T-helper 17 cell (primary cell): ENCODE data around the gene OOSP4A. TPM values are rescaled to one million over a fixed set of nuclear protein-coding genes. Genes with fewer than 3 reads are reported as not detected.

ENCODE experiments used
- ATAC-seq: fragments of 150-1000 bp; cut with Tn5 transposase; 2 replicates; pipeline ENCODE4 v1.10.0; 2021; ENCODE audit warnings: mild to moderate bottlenecking, moderate library complexity
- DNase-seq, 3 donors: peaks; one replicate each; pipeline versions ENCODE4 v3.0.0 to v3.0.0-alpha.2; 2020 to 2021
- H3K9me3 ChIP-seq: one replicate; pipeline ENCODE4 v1.7.0; 2013; ENCODE audit warnings: low read length, mild to moderate bottlenecking; ENCODE audit not compliant: control insufficient read depth, poor library complexity, severe bottlenecking
- H3K27ac Mint-ChIP-seq: one replicate; pipeline ENCODE4 v1.8.0; 2022; ENCODE audit warnings: mild to moderate bottlenecking, moderate library complexity, mixed read lengths
- H3K27me3 Mint-ChIP-seq: one replicate; pipeline ENCODE4 v1.8.0; 2022; ENCODE audit warnings: mixed read lengths
- H3K36me3 Mint-ChIP-seq: one replicate; pipeline ENCODE4 v1.8.0; 2022; ENCODE audit warnings: low read depth, mixed read lengths
- H3K4me1 Mint-ChIP-seq: one replicate; pipeline ENCODE4 v1.8.0; 2022; ENCODE audit warnings: mild to moderate bottlenecking, mixed read lengths
- H3K4me3 Mint-ChIP-seq: one replicate; pipeline ENCODE4 v1.8.0; 2022; ENCODE audit warnings: mild to moderate bottlenecking, moderate library complexity, mixed read lengths
- total RNA-seq, 4 donors: library from RNA in 2 of 4; stranded (reverse) in 2 of 4; gene quantifications; one replicate each; pipeline ENCODE4 v1.2.3 and lab custom pipeline; 2022 to 2026

The OOSP4A gene
- total RNA-seq, 2 donors from 2014 or later: not detected

GRCh38 chr11:59992425-59992824 is 28.6 kb downstream of the OOSP4A start:
- ATAC-seq (no peak), DNase-seq (no peak)
- H3K4me1 Mint-ChIP-seq: no peaks in the 10 kb centered on the region
- H3K9me3 ChIP-seq: no peaks in the 10 kb centered on the region
- H3K36me3 Mint-ChIP-seq: no peaks in the 10 kb centered on the region
- H3K4me3 Mint-ChIP-seq: no peak overlapping the region
- H3K27me3 Mint-ChIP-seq: peaks cover 8% of the 10 kb centered on the region
- H3K27ac Mint-ChIP-seq: no peak overlapping the region

GRCh38 chr11:59997800-59998199 is 34.0 kb downstream of the OOSP4A start:
- ATAC-seq (no peak), DNase-seq (no peak)
- no peak overlapping the region for H3K27ac Mint-ChIP-seq
- H3K36me3 Mint-ChIP-seq: peaks cover 1% of the 10 kb centered on the region
- no peak overlapping the region for H3K4me3 Mint-ChIP-seq
- H3K9me3 ChIP-seq: no peaks in the 10 kb centered on the region
- H3K4me1 Mint-ChIP-seq: no peaks in the 10 kb centered on the region
- H3K27me3 Mint-ChIP-seq: peaks cover 31% of the 10 kb centered on the region

GRCh38 chr11:59999691-60000090 is 35.9 kb downstream of the OOSP4A start:
- Mint-ChIP-seq H3K4me3 (no peak overlapping the region), H3K27me3 (peaks cover 39% of the 10 kb centered on the region), H3K4me1 (no peaks in the 10 kb centered on the region), H3K36me3 (peaks cover 2% of the 10 kb centered on the region), H3K27ac (no peak overlapping the region)
- ATAC-seq: no peak
- DNase-seq: no peak
- H3K9me3 ChIP-seq: no peaks in the 10 kb centered on the region

GRCh38 chr11:60003729-60004128 is 39.9 kb downstream of the OOSP4A start:
- Mint-ChIP-seq H3K27ac (no peak overlapping the region), H3K4me1 (no peaks in the 10 kb centered on the region), H3K27me3 (peaks cover 21% of the 10 kb centered on the region), H3K36me3 (peaks cover 2% of the 10 kb centered on the region), H3K4me3 (no peak overlapping the region)
- ATAC-seq: no peak
- no peaks in the 10 kb centered on the region for H3K9me3 ChIP-seq
- no peak for DNase-seq

GRCh38 chr11:60005360-60005759 is 41.5 kb downstream of the OOSP4A start:
- no peaks in the 10 kb centered on the region for H3K4me1 Mint-ChIP-seq
- H3K9me3 ChIP-seq: no peaks in the 10 kb centered on the region
- no peak overlapping the region for H3K4me3 Mint-ChIP-seq
- H3K27ac Mint-ChIP-seq: no peak overlapping the region
- H3K36me3 Mint-ChIP-seq: peaks cover 2% of the 10 kb centered on the region
- ATAC-seq (no peak), DNase-seq (no peak)
- H3K27me3 Mint-ChIP-seq: peaks cover 14% of the 10 kb centered on the region

GRCh38 chr11:60016881-60017280 is 53.0 kb downstream of the OOSP4A start, which contains the start of gene OOSP4B:
TSS of gene OOSP4B (plus strand) at chr11:60017181.
- no peak for ATAC-seq
- H3K4me1 Mint-ChIP-seq: no peaks in the 10 kb centered on the region
- no peak within 1 kb of the TSS for H3K4me3 Mint-ChIP-seq
- H3K27me3 Mint-ChIP-seq: peaks cover 25% of the 10 kb centered on the region
- no peak within 1 kb of the TSS for H3K27ac Mint-ChIP-seq
- H3K36me3 Mint-ChIP-seq: no peaks in the 10 kb centered on the region
- H3K9me3 ChIP-seq: no peaks in the 10 kb centered on the region
- DNase-seq: no peak

- ATAC-seq: no peak
- Mint-ChIP-seq H3K4me1 (no peaks in the 10 kb centered on the region), H3K27ac (no peak overlapping the region), H3K4me3 (no peak overlapping the region), H3K27me3 (peaks cover 25% of the 10 kb centered on the region), H3K36me3 (no peaks in the 10 kb centered on the region)
- DNase-seq: no peak
- H3K9me3 ChIP-seq: no peaks in the 10 kb centered on the region
Observed at GRCh38 chr11:60018058-60018457, 54.2 kb downstream of the OOSP4A start.

Other genes starting within 250 kb of the OOSP4A start
- gene STX3, start 208.7 kb upstream of the OOSP4A start, total RNA-seq: 1 to 10 TPM; 4.7 to 6.6 TPM
- gene MRPL16, start 153.3 kb upstream of the OOSP4A start, total RNA-seq: 10 to 100 TPM; 18.4 to 21.8 TPM
- gene CBLIF, start 118.5 kb upstream of the OOSP4A start, total RNA-seq: not detected
- under 1 TPM in 1 of 2 donors, not detected in 1; 0.55 TPM for gene TCN1, start 97.5 kb upstream of the OOSP4A start, total RNA-seq
- not detected for gene OOSP3, start 85.3 kb upstream of the OOSP4A start, total RNA-seq
- gene OOSP1, start 25.6 kb upstream of the OOSP4A start, total RNA-seq: not detected
- not detected for gene OOSP4B, start 53.1 kb downstream of the OOSP4A start, total RNA-seq
- gene OOSP2, start 76.4 kb downstream of the OOSP4A start, total RNA-seq: not detected
- gene MS4A3, start 92.6 kb downstream of the OOSP4A start, total RNA-seq: 1 to 10 TPM in 1 of 2 donors, under 1 TPM in 1; 0.39 to 1.2 TPM
- gene MS4A2, start 124.6 kb downstream of the OOSP4A start, total RNA-seq: under 1 TPM in 1 of 2 donors, not detected in 1; 0.60 TPM
- 1 to 10 TPM; 3.2 to 8.2 TPM for gene MS4A6A, start 219.1 kb downstream of the OOSP4A start, total RNA-seq